MCF 10A (cell line): ENCODE data around the gene LBHD2. TPM values are rescaled to one million over a fixed set of nuclear protein-coding genes. Genes with fewer than 3 reads are reported as not detected.
"Not testable (repeated sequence)": the region's sequence is repeated elsewhere in the genome, so short reads cannot be mapped to it uniquely, and the experiment has no call there.

Source experiments
- BruUV-seq: library from RNA; stranded (reverse); fragments of 400-500 nt; replicated peaks from 2 replicates; lab custom pipeline; 2021; lab: Mats Ljungman, UMichigan
- CTCF ChIA-PET: fragments of 300-600 bp; sonication (Branson Sonifier 250); formaldehyde crosslinking; extraction: SDS; loops from one replicate; lab custom pipeline; 2021; ENCODE audit warnings: antibody characterized with exemption, inconsistent platforms; lab: Yijun Ruan, JAX
- POLR2A ChIA-PET: fragments of 300-600, 350-650 bp; sonication (Branson Sonifier 250); formaldehyde crosslinking; extraction: SDS; loops from one replicate; lab custom pipeline; 2020; ENCODE audit warnings: antibody characterized with exemption, inconsistent platforms; lab: Yijun Ruan, JAX
- DNase-seq: peaks from one replicate; pipeline ENCODE4 v3.0.0-alpha.2; 2018; ENCODE audit not compliant: unreplicated experiment
- H3K27ac Mint-ChIP-seq: one replicate; pipeline ENCODE4 v1.8.0; 2022; ENCODE audit warnings: mild to moderate bottlenecking, low read depth, mixed read lengths; ENCODE audit not compliant: unreplicated experiment
- H3K27me3 Mint-ChIP-seq: one replicate; pipeline ENCODE4 v1.8.0; 2022; ENCODE audit warnings: mixed read lengths; ENCODE audit not compliant: insufficient read depth, unreplicated experiment
- H3K36me3 Mint-ChIP-seq: one replicate; pipeline ENCODE4 v1.8.0; 2022; ENCODE audit warnings: mild to moderate bottlenecking, moderate library complexity, mixed read lengths; ENCODE audit not compliant: insufficient read depth, unreplicated experiment
- H3K4me1 Mint-ChIP-seq: one replicate; pipeline ENCODE4 v1.8.0; 2022; ENCODE audit warnings: mixed read lengths; ENCODE audit not compliant: insufficient read depth, unreplicated experiment
- H3K4me3 Mint-ChIP-seq: one replicate; pipeline ENCODE4 v1.8.0; 2022; ENCODE audit warnings: mild to moderate bottlenecking, moderate library complexity, mixed read lengths; ENCODE audit not compliant: unreplicated experiment
- H3K9me3 Mint-ChIP-seq: one replicate; pipeline ENCODE4 v1.8.0; 2022; ENCODE audit warnings: mixed read lengths; ENCODE audit not compliant: unreplicated experiment
- CTCF ChIP-seq: fragments of 200-600 bp; IDR thresholded peaks from one replicate; pipeline ENCODE4 v1.8.0; 2022; ENCODE audit warnings: antibody characterized with exemption, mild to moderate bottlenecking; ENCODE audit not compliant: unreplicated experiment
- intact Hi-C: fragments of 100-400 bp; cut with micrococcal nuclease; formaldehyde crosslinking; loops from 2 replicates; pipeline ENCODE4 v1.14.1; 2022
- total RNA-seq: library from RNA; stranded (reverse); gene quantifications from 2 replicates; pipeline ENCODE4 v1.2.3, GENCODE V29; 2022

Gene LBHD2
- total RNA-seq, 1 experiment from 2014 or later = not detected

- Mint-ChIP-seq H3K36me3 (no peaks in the 10 kb centered on the region), H3K4me1 (peaks cover 9% of the 10 kb centered on the region), H3K27me3 (no peaks in the 10 kb centered on the region), H3K4me3 (no peak overlapping the region), H3K9me3 (no peaks in the 10 kb centered on the region), H3K27ac (no peak overlapping the region)
- ChIA-PET CTCF (interaction anchor here (0.7 to 2.6 kb wide), 5 partner anchors 10 to 184 kb away, joined by 3 to 17 read pairs (median 3); no protein-coding TSS in a partner anchor), POLR2A (no interaction called here)
- no TSS peak for BruUV-seq
- intact Hi-C loops = no loop called here
- no peak for TF ChIP-seq CTCF
- peak; percentile 68 for DNase-seq
These were observed 32.0 kb downstream of the LBHD2 start for GRCh38 chr14:103115845-103116572.

GRCh38 chr14:103116636-103117035 is 32.6 kb downstream of the LBHD2 start:
- Mint-ChIP-seq H3K27ac (no peak overlapping the region), H3K27me3 (no peaks in the 10 kb centered on the region), H3K4me1 (peaks cover 9% of the 10 kb centered on the region), H3K4me3 (no peak overlapping the region), H3K36me3 (no peaks in the 10 kb centered on the region), H3K9me3 (no peaks in the 10 kb centered on the region)
- BruUV-seq = no TSS peak
- no peak for DNase-seq
- CTCF ChIA-PET = interaction anchor here (1.0 to 2.6 kb wide), 2 partner anchors 12 to 38 kb away, joined by 3 to 17 read pairs; no protein-coding TSS in a partner anchor
- POLR2A ChIA-PET = no interaction called here
- intact Hi-C loops = no loop called here
- no peak for TF ChIP-seq CTCF

GRCh38 chr14:103117499-103117898 is 33.5 kb downstream of the LBHD2 start:
- H3K27ac Mint-ChIP-seq, BruUV-seq, DNase-seq, H3K4me3 Mint-ChIP-seq, CTCF ChIA-PET, H3K36me3 Mint-ChIP-seq, intact Hi-C loops, H3K4me1 Mint-ChIP-seq, H3K9me3 Mint-ChIP-seq, POLR2A ChIA-PET, H3K27me3 Mint-ChIP-seq: not testable (repeated sequence)

- intact Hi-C loops = no loop called here
- Mint-ChIP-seq H3K36me3 (no peaks in the 10 kb centered on the region), H3K27ac (no peak overlapping the region), H3K9me3 (no peaks in the 10 kb centered on the region), H3K27me3 (no peaks in the 10 kb centered on the region), H3K4me3 (no peak overlapping the region), H3K4me1 (peaks cover 9% of the 10 kb centered on the region)
- no peak for TF ChIP-seq CTCF
- ChIA-PET CTCF (interaction anchor here (0.7 to 0.9 kb wide), 2 partner anchors 13 to 175 kb away, joined by 3 to 4 read pairs; no protein-coding TSS in a partner anchor), POLR2A (no interaction called here)
- DNase-seq = no peak
- no TSS peak for BruUV-seq
These were observed 34.1 kb downstream of the LBHD2 start for GRCh38 chr14:103118018-103118662.
